Smooth muscle cell of the pulmonary artery (primary cell): ENCODE results near the gene TRIP13. TPM values are rescaled to one million over a fixed set of nuclear protein-coding genes. Genes with fewer than 3 reads are reported as not detected.

ENCODE experiments used
- total RNA-seq: library from RNA; depleted of rRNA; stranded (reverse); fragments of >200 nt; gene quantifications from 2 replicates; pipeline ENCODE4 v1.2.3, GENCODE V29; 2014

The TRIP13 gene
- 6.4 and 8.2 TPM in 2 replicates for total RNA-seq

GRCh38 chr5:892394-893136 lies at the start of gene TRIP13, which contains the start of gene BRD9:
TRIP13 (plus strand) TSS chr5:892884; CDS start chr5:892999, 115 bp downstream.
BRD9 (minus strand) TSS chr5:892801; CDS start chr5:892657, 144 bp downstream.

GRCh38 chr5:850511-851006 lies 42.1 kb upstream of the TRIP13 start, which contains the start of gene ZDHHC11:
ZDHHC11 (minus strand) TSS chr5:850986; CDS start chr5:850602, 384 bp downstream.

Other genes with a start within 250 kb of the TRIP13 start
- 0.33 and 0.43 TPM in 2 replicates for gene TPPP, start 199.5 kb upstream of the TRIP13 start, total RNA-seq
- gene ZDHHC11B, start 108.2 kb upstream of the TRIP13 start, total RNA-seq = 0.07 TPM in 1 of 2 replicates, not detected in the other
- gene ZDHHC11, start 41.9 kb upstream of the TRIP13 start, total RNA-seq = 2.9 and 10.4 TPM in 2 replicates
- gene BRD9, start 83 bp upstream of the TRIP13 start, total RNA-seq = 30.5 and 43.3 TPM in 2 replicates
- gene NKD2, start 115.9 kb downstream of the TRIP13 start, total RNA-seq = 0.50 and 3.5 TPM in 2 replicates
- gene SLC12A7, start 219.2 kb downstream of the TRIP13 start, total RNA-seq = 20.9 and 30.8 TPM in 2 replicates